Esophagus (tissue), 2 donors: ENCODE data around the gene ZNF784. TPM values are rescaled to one million over a fixed set of nuclear protein-coding genes. Genes with fewer than 3 reads are reported as not detected.
"Not testable (repeated sequence)": the region's sequence is repeated elsewhere in the genome, so short reads cannot be mapped to it uniquely, and the experiment has no call there.

ENCODE experiments used
- H3K27ac ChIP-seq, 2 donors: one replicate each; pipeline ENCODE4 v1.5.1; 2013; ENCODE audit warnings: low read depth in 2 of 2, mild to moderate bottlenecking in 2 of 2, inconsistent platforms in 1 of 2, low read length in 1 of 2, moderate library complexity in 1 of 2
- H3K27me3 ChIP-seq, 2 donors: one replicate each; pipeline ENCODE4 v1.6.1; 2013; ENCODE audit warnings: low read length in 2 of 2, control low read depth in 1 of 2, mild to moderate bottlenecking in 1 of 2; ENCODE audit not compliant: insufficient read depth in 2 of 2, control insufficient read depth in 1 of 2
- H3K36me3 ChIP-seq, 2 donors: one replicate each; pipeline ENCODE4 v1.6.1; 2013; ENCODE audit warnings: low read length in 1 of 2; ENCODE audit not compliant: control insufficient read depth in 2 of 2, insufficient read depth in 2 of 2
- H3K4me1 ChIP-seq, 2 donors: one replicate each; pipeline ENCODE4 v1.6.1; 2013; ENCODE audit warnings: low read length in 1 of 2; ENCODE audit not compliant: control insufficient read depth in 2 of 2, insufficient read depth in 2 of 2
- H3K4me3 ChIP-seq, 2 donors: one replicate each; pipeline ENCODE4 v1.5.1; 2013; ENCODE audit warnings: low read length in 2 of 2, mild to moderate bottlenecking in 2 of 2, low read depth in 1 of 2, moderate library complexity in 1 of 2
- H3K9me3 ChIP-seq, 2 donors: one replicate each; pipeline ENCODE4 v1.6.1; 2013; ENCODE audit warnings: mild to moderate bottlenecking in 2 of 2, low read depth in 1 of 2, low read length in 1 of 2, moderate library complexity in 1 of 2; ENCODE audit not compliant: control insufficient read depth in 2 of 2, insufficient read depth in 1 of 2
- WGBS, 2 donors: extraction: QIAGEN DNeasy Blood & Tissue Kit; methylation state at CpG; one replicate each; pipeline ENCODE4 v1.1.7; 2013; 5-methylcytosine and 5-hydroxymethylcytosine counted together
- polyA plus RNA-seq, 2 donors: library from polyadenylated mRNA; stranded (reverse); fragments of 200-250 nt; gene quantifications; one replicate each; pipeline ENCODE4 v1.2.3, GENCODE V29; 2013
- donor health status: healthy with polysubstance abuse.
- donor health status: Bipolar disorder and iron deficiency.

The ZNF784 gene
- polyA plus RNA-seq, 2 donors = 5.2 to 5.9 TPM

DNA sequence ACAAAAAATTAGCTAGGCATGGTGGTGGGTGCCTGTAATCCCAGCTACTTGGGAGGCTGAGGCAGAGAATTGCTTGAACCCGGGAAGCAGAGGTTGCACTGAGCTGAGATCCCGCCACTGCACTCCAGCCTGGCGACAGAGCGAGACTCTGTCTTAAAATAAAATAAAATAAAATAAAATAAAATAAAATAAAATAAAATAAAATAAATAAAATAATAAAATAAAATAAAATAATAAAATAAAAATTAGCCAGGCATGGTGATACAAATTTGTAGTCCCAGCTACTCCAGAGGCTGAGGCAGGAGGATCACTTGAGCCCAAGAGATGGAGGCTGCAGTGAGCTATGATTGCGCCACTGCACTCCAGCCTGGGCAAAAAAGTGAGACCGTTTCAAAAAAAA, 50.4 kb downstream of the ZNF784 start:
- H3K27ac ChIP-seq, H3K27me3 ChIP-seq, H3K9me3 ChIP-seq, H3K4me1 ChIP-seq, H3K4me3 ChIP-seq, H3K36me3 ChIP-seq: not testable (repeated sequence)
- WGBS, 2 donors = 74 to 89% methylated on average over 4 to 6 of the region's 6 CpGs

Other genes starting within 250 kb of the ZNF784 start
- gene TMEM190, start 247.7 kb downstream of the ZNF784 start, polyA plus RNA-seq = not detected
- gene TMEM238, start 240.3 kb downstream of the ZNF784 start, polyA plus RNA-seq = under 1 TPM; 0.49 to 0.98 TPM
- 1,000 to 10,000 TPM; 2,179 to 2,435 TPM for gene RPL28, start 238.6 kb downstream of the ZNF784 start, polyA plus RNA-seq
- 10 to 100 TPM; 12.8 to 24.1 TPM for gene UBE2S, start 216.8 kb downstream of the ZNF784 start, polyA plus RNA-seq
- under 1 TPM in 1 of 2 donors, not detected in 1; 0.01 TPM for gene SHISA7, start 181.3 kb downstream of the ZNF784 start, polyA plus RNA-seq
- gene ISOC2, start 162.9 kb downstream of the ZNF784 start, polyA plus RNA-seq = 10 to 100 TPM; 38.6 to 95.2 TPM
- under 1 TPM in 1 of 2 donors, not detected in 1; 0.04 TPM for gene C19orf85, start 159.8 kb downstream of the ZNF784 start, polyA plus RNA-seq
- gene ZNF628, start 147.9 kb downstream of the ZNF784 start, polyA plus RNA-seq = 1 to 10 TPM; 3.8 to 7.0 TPM
- 1 to 10 TPM; 4.2 to 6.8 TPM for gene NAT14, start 139.4 kb downstream of the ZNF784 start, polyA plus RNA-seq
- 1 to 10 TPM in 1 of 2 donors, under 1 TPM in 1; 0.92 to 1.0 TPM for gene SSC5D, start 136.1 kb downstream of the ZNF784 start, polyA plus RNA-seq
- not detected for gene SBK2, start 87.4 kb downstream of the ZNF784 start, polyA plus RNA-seq
- under 1 TPM; 0.09 to 0.18 TPM for gene SBK3, start 79.0 kb downstream of the ZNF784 start, polyA plus RNA-seq
- 1 to 10 TPM; 3.4 to 4.4 TPM for gene ZNF579, start 43.7 kb downstream of the ZNF784 start, polyA plus RNA-seq
- 10 to 100 TPM in 1 of 2 donors, 1 to 10 TPM in 1; 7.2 to 10.9 TPM for gene FIZ1, start 25.0 kb downstream of the ZNF784 start, polyA plus RNA-seq
- gene ZNF524, start 24.3 kb downstream of the ZNF784 start, polyA plus RNA-seq = 10 to 100 TPM; 24.6 to 30.5 TPM
- 1 to 10 TPM; 4.3 to 5.9 TPM for gene ZNF865, start 18.9 kb downstream of the ZNF784 start, polyA plus RNA-seq
- gene ZNF580, start 16.4 kb upstream of the ZNF784 start, polyA plus RNA-seq = 10 to 100 TPM; 12.8 to 14.2 TPM
- gene ZNF581, start 19.1 kb upstream of the ZNF784 start, polyA plus RNA-seq = 10 to 100 TPM; 10.3 to 16.6 TPM
- 1 to 10 TPM; 5.6 to 9.1 TPM for gene CCDC106, start 23.6 kb upstream of the ZNF784 start, polyA plus RNA-seq
- 100 to 1,000 TPM; 110 to 120 TPM for gene U2AF2, start 30.5 kb upstream of the ZNF784 start, polyA plus RNA-seq
- 10 to 100 TPM; 79.1 to 83.0 TPM for gene EPN1, start 50.7 kb upstream of the ZNF784 start, polyA plus RNA-seq
- gene NLRP9, start 113.8 kb upstream of the ZNF784 start, polyA plus RNA-seq = not detected
- not detected for gene RFPL4A, start 134.5 kb upstream of the ZNF784 start, polyA plus RNA-seq
- gene RFPL4AL1, start 144.6 kb upstream of the ZNF784 start, polyA plus RNA-seq = not detected
- not detected for gene NLRP11, start 207.4 kb upstream of the ZNF784 start, polyA plus RNA-seq
- not detected for gene NLRP4, start 212.0 kb upstream of the ZNF784 start, polyA plus RNA-seq